ENCODE data around the gene MTO1.

DNA sequence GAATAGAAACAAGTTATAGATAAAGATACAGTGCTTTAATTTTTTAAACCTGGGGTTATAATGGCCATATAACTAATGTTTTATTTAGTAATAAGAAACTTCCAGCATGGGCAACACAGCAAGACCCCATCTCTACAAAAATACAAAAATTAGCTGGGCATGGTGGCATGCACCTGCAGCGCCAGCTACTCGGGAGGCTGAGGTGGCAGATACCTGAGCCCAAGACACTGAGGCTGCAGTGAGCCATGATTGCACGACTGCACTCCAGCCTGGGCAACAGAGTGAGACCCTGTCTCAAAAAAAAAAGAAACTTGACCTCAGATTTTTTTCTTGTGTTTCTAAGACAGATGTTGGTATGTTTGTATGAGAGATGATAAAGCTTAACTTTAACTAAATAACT is 36.4 kb downstream of the MTO1 start:
- TF ChIP-seq, protein P1, sequence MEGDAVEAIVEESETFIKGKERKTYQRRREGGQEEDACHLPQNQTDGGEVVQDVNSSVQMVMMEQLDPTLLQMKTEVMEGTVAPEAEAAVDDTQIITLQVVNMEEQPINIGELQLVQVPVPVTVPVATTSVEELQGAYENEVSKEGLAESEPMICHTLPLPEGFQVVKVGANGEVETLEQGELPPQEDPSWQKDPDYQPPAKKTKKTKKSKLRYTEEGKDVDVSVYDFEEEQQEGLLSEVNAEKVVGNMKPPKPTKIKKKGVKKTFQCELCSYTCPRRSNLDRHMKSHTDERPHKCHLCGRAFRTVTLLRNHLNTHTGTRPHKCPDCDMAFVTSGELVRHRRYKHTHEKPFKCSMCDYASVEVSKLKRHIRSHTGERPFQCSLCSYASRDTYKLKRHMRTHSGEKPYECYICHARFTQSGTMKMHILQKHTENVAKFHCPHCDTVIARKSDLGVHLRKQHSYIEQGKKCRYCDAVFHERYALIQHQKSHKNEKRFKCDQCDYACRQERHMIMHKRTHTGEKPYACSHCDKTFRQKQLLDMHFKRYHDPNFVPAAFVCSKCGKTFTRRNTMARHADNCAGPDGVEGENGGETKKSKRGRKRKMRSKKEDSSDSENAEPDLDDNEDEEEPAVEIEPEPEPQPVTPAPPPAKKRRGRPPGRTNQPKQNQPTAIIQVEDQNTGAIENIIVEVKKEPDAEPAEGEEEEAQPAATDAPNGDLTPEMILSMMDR (IDR thresholded peaks at IDR 0.05; ENCODE audit: insufficient read depth, low read length, poor library complexity, severe bottlenecking) = no peak
- no peak for TF ChIP-seq EZH2phosphoT487 (conservative IDR thresholded peaks at IDR 0.05; ENCODE audit: low read length)

All from SU-DHL-6 (cell line).